GM19328 (cell line): ENCODE results near the gene ETS1.

Source experiments
- ATAC-seq: cut with Tn5 transposase; IDR thresholded peaks from one replicate; pipeline ENCODE4 v1.9.1; 2021; ENCODE audit warnings: mild to moderate bottlenecking, moderate library complexity; ENCODE audit not compliant: unreplicated experiment

The ETS1 gene

DNA sequence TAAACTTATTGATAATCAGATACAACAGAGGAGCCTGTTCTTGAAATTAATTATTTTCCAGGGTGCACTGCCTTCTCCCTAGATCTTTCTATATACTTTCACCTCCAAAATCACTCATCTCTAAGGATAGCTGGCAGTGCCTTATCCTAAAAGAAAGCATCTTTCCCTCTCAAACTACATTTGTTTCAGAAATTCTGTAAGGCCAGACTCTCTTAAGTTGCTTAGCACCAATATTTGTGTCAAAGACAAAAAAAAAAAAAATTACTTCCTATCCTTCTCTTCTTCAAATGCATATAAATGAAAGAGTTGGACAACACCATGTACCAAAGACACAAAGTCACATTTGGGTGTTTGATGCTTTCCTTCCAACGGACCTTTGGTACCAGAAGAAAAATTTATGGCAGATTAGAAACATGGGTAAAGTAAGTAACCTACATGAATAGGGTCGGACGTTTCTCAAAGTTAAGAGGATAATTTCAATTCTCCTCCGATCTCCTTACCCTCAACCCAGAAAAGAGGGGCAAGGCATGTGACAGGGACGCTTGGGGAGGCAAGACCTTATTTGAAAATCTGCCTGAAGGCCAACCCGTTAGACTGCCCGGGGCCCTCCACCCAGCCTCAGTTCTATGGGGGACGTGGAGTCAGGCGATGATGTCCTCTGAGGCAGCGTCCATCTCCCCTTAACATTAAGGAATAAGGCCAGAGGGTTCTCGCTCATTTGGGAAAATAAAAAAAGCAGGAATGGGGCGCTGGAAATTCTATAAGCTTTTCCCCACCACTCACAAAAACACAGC lies 66.3 kb downstream of the ETS1 start:
- no peak for ATAC-seq

DNA sequence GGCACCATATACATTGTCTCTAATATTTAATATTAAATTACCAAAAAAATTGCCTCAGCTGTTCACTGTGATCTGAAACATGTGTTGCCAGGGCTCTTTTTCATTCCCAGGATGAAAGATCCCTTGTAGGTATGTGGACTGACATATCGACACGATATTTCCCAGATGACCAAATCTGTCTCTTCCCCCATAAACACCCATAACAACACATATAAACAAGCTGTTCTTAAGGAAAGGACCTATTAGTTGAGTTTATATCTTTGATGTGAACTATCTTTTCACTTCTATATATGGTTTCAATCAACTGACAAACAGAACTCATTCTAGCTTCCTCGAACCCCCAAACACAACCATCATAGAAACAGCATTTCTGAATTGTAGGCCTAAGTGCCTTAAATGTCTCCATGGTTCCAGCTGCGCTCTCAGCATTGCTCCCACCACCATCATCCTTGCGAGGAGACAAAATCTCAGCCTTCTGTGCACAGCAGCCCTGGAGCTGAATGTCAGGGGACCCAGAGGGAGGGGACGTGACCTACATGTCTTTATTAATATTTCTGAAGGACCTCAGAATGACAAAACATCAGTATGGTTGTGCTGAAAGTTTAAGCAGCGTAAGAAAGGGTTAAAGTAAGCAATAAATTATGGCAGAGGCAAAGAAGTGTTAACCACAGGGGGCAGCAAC lies 67.0 kb downstream of the ETS1 start:
- ATAC-seq: no peak

DNA sequence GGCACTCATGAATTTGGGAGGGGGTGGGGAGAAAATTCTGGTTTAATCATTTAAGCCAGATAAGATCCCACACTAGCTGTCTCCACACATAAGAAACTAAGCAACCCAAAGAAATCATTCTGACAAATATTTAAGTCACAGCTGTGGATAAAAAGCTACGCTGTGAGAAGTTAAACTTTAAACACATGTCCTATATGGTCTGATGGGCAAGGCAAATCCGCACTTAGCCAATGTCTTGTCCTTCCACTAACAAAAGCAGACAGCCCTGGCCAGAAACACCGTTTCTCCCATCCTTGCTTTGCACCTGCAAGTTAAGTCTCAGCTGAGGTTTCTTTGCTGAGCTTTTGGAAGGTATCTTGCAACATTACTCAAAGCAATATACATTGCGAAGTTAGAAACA lies 68.0 kb downstream of the ETS1 start:
- no peak for ATAC-seq

DNA sequence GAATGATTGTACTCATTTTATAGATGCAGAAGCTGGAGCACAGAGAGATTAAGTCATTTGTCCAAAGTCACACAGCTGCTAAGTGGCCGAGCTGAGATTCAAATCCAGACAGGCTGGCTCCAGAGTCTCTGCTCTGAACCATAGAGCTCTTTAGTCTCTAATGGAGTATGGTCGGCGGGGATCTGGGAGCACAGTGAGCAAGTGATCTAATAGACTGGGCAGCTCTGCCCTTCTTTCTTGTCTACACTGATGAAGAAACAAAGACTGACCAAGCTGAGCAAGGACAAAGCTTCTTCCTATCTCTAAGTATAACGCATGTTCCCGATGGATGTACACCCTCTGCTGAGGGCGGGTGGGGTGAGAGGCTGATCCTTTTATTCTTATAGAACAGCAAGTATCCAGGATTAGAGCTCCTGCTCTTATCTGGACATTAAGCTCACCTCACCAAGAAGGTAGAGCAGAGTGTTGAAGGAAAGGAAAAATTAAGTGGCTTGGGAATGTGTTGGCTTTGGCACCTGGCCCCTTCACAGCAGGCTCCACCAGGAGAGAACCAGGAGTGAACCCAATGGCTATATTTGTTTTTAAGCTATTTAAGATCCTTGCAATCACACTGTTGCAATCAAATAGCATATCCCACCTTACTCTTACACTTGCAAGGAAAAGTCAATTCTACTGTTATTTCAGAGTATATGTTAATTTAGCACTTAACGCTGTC lies 68.7 kb downstream of the ETS1 start:
- ATAC-seq: no peak

DNA sequence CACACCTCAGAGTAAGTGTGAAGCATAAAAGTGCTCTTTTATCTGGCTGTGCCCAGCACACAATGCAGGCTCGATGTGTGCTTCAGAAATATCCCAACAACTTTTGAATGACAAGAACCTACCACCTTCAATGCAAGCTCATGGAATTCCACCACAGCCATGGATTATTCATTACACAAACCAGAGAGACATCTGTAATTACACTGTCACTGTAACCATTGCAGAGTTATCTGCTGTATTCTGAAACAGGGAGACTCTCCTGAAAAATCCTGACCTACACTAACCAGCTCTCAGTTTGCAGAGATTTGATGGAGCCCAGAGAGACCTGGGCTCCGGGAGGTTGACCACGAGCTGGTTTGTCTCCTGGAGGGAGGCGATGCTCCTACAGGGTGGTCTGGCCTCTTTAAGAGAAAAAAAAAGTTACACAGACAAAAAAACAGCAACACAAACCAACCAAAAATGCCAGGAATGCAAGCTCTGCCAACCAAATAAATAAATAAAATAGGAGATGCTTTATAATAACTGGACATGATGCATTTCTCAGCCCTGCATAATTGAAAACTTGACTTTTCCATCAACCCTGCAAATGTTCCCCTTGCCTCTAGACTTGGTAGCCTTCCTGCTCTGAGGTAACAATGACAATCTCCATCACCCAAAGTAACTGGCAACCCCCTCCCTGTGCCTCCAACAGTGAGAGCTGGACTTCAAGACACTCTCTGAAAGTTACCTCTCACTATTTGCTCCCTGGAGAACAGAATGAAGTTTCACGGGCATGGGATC lies 69.7 kb downstream of the ETS1 start:
- no peak for ATAC-seq

DNA sequence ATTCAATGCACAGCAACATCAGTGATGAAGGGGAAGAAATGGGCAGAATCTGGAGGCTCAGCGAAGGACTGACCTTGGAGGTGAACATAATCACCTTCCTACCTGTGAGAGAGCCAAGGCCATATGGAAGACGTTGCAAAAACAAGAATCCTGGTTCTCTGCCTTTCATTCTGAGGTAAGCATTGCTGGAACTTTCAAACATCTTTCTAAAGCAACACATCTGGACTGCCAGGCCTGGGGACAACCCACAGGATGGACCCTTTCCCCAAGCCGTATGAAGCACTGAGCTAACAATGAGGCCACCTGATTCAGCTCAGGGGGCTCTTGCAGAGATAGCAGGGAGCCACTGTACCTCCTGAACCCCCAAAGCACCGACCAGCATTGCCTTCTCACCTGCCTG lies 70.5 kb downstream of the ETS1 start:
- no peak for ATAC-seq

DNA sequence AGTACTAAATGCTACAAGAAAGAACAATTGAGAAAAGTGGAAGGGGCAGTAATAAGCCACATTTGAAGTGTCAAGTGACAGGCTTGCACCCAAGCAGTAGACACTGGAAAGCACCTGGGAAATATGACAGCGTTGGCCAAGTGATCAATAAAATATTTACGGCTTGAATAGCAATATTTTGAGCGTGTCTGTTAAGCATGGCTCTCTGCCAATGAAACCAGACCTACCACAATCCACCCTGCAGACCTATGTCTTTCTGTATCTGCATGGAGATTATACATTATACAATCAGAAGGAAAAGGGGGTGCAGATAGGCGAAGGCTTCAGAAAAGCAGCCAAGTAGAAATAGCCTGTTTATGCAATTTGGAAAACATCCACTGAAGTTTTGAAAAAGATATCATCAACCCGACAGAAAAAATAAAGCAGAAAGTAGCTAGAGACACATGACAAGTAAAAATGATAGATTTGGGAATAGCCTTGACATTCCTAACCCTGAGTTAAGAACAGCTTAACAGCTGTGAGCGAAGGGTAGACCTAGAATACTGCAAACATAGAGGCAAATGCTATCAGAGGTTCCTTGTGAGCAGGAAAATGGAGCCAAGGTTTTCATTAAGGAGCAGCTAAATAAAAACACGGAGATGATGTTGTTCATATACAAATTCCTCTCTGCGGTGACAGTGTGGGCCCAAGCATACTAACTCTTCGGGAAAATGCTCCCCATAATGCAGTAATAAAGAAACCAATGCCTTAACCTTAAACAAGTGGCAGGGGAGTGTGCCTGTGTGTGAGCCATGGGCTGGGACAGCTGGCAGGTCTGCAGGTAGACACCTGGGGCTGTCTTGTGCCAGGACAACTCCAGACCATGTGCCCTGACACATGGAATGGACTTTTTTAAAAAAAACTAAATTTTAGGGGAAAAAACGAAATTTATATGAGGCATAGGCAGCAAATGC lies 71.3 kb downstream of the ETS1 start:
- no peak for ATAC-seq

DNA sequence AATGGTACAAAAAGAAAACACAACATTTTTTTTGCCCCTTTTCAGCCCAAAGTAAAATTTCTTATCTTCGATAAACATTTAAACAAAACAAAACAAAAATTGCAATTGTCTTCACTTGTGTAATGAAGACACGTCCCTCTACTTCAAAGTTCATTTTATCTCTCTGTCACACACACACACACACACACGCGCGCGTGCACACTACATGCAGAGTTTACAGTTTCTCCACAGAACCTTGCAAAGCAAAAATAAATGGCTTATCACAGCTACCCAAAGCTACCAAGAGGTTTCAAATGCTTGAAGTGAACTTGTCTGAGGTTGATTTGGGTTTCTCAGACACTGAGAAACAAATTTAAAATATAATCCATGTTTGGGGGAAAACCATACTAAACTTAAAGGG lies 72.3 kb downstream of the ETS1 start:
- no peak for ATAC-seq

DNA sequence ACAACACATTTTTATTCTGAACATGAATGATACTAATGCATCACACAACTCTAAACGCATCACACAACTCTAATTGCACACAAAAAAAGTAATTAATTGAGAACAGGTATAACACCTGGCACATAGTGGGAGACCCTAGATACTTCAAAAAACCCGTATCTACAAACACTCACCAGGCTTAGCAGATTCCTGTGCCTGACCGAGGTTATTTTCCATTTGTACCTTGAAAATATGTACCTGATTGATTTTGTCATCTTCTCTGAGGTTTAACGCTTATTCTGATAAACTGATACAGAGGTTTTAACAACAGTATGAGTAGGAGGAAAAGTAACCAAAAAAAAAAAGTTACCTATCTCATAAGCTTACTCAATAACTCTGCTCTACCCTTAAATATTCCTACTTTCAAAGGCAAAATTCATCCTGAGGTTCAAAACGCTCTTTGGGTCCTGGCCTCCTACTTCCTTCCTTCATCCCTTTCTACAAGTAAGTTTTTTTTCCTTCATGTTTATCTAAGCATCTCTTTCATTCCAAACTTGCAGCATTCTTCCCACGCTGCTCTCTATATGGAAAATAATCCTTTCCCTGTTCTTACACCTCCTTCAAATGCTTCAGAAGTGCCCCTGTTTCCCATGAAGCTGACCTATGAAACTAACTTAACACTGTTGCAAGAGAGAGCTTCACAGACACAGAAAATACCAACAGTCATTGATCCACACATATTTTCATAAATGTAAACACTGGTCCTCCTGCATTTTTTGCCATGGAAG lies 73.3 kb downstream of the ETS1 start:
- ATAC-seq: no peak

DNA sequence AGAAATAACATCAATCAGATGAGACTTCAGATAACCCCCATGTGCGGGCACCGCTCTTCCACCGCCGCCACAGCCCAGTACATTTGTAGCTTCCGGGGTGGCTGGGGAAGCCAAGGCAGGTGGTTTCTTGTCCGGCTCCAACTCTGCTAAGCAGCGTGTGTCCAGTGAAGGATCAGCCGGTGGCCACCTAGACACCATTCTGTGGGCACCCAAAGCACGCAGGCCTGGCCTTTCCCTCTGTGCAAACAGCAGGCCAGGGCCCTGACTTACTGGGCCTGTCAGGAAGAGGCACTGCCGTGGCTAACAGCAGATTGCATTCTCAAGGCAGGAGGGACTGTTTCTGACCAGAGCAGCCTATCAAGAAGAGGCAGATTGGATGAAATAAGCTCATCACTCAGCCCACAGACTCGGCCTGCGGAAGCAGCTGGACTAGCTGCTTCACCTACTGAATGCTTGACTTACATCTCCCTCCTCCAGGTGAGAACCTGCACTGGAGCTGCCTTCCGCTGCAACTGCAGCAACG lies 74.8 kb downstream of the ETS1 start:
- ATAC-seq: no peak

DNA sequence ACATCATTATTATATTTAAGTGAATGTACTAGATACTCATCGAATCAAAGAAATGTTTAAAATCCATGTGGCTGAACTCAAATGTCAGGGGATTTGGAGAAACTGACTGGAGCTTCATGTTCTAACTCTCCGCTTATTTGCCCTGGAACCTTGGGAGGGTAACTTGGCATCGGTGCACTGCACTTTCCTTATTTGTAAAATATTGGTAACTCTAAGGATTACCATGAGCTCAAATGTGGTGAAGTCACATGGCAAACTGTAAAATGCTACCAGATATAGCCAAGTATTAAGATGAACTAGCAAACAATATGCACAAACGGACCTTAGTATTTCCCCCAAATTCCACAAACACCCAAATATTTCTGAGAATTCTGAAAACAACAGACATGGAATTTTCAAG lies 75.6 kb downstream of the ETS1 start:
- ATAC-seq: no peak

DNA sequence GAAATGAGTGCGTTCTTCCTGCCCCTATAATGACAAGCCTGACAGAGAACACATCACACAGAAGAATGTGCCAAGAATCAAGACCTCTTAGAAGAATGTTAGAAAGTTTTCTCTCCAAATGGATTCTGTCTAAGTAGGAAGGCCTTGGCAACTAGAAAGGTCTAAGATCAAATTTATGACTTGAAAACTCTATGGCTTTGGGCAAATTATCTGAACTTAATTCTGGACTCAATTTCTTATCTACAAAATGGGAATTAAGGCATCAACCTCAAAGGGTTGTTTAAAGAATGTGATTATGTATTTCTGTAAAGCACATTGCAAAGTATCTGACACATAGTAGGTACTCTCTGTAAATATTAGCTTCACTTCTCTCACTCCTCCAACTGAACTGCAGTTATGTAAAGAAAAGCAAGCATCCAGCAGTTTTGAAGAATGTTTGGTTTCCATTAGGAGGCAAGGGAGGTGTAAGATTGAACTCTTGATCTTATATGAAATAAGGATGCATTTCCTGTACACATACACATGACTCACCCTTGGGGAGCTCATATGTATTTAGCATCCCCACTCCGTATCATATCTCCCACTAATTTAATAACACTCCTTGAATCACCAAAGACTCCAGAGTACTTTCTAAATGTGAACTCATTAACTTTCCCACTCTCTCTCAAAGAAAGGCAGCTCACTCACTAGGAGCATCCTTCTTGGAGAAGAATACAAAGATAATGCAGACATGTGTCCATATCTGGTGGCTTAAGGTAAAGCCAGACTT lies 77.6 kb downstream of the ETS1 start:
- no peak for ATAC-seq

DNA sequence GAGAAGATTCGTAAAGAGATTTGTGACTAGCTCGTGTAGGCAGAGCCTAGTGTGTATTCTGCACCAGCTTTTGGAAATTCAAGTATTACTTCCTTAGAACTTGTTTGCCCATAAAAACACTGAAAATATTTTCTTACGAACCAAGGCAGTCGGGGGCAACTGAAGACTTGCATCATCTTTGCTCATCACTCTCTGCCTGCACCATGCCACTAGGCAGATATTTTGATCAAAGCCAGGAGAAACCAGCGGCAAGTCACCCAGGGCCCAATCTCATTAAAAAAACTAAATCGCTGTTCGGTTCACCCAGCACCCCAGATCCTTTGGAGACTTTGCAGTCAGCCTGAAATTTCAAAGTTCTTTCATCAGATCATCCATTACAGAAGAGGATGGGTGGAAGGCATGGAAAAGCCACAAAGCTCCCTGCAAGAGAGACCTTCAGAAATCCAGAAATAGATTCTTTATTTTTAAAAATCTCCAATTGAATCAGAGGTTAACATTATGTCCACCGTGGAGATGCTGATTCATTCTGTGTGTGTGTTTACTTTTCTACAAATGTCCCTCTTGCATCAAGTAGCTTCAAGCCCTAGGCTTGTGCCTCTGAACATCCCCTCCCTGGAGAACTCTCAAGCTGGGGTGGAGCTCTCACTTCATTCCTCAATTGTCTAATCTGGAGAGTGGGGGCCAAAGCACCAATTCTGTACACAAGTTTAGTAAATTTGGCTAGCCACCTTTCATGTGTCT lies 78.4 kb downstream of the ETS1 start:
- no peak for ATAC-seq

DNA sequence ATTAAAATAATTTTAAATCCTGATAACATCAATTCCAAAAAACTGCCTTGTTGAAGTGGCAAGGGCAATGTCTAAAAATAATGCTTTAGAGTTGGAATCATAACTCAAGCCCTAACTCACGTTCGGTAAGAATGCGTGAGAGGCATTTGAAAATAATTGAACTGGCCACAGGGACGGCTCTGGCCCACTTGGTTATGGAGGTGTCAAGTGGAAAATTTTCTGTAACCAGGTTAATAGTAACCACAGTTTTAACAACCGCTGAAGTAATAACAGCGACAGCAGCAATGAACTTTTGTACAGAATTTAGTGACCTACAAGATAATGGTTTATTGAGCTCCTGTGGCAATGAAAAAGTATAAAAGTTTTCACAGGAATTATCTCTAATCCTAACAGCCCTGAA lies 79.4 kb downstream of the ETS1 start:
- ATAC-seq: no peak

DNA sequence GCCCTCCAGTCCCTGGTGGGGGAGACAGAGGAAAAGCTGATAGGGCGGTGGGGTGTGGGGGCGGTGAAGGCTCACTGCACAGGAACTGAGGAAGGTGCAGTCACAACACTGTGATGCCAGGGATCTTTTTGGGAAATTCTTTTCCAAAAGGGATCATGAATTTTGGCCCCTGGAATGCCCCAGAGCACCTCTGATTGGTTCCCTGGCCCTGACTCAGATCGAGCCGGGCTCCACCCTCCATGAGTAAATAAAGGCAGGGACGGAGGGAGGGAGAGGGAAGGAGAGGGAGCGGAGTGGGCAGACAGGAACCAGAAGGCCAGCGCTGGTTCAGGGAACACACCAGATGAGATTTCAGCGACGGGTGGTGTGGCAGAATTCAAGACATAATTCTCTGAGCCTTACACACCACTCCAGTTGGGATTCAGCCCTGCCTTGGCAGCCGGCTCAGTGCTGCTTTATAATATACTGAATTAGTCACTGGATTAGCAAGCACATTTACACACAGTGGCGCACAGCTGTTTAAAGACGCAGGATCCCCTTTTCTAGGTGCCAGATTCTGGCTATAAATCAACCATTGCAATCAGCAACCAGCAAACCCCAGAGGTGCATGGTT lies 80.3 kb downstream of the ETS1 start:
- ATAC-seq: no peak

DNA sequence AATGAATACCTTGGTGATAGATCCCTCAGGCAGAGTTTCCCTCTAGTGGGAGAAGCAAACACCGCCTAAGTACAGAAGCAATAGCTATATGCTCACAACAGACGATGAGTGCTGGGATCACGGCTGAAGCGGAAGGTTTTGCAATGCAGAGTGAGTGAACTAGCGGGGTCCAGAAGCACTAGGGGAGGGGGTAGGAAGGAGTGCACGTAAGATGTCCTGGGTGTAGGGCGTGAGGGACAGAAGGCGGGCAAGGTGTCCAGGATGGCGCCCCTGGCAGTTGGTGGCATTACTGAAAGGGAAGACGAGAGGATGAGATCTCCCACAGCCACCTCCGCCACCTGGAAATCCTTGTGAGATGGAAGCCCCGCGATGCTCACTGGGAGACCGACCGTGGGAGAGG lies 81.0 kb downstream of the ETS1 start:
- ATAC-seq: no peak

DNA sequence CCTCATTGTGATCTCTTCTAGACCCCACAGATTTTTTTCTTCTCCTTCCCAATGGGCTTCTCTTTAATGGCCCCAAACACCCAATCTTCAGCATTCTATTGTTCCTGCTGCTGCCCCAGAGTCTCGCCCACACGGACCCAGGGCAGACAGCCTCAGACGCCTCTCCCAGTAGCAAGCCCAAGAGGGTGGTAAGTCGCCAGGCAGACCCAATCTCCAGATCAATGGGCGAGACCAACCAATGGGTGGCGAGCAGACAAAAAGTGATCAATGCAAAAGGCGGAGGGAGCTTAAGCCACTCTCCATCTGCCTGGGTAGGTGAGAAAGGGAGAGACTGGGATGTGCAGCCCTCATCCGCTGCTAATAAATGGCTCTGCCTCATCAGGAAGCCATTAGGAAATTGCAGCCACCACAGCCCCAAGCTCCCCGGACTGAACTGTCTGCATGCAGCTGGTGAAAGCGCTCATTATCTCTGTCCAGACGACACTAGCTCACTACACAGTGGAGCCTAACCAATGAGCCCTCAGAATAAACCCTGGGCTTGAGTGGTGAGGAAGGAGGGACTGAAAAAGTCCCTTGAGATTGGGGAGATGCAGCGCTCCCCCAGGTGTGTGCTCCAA lies 81.8 kb downstream of the ETS1 start:
- no peak for ATAC-seq
